ENCODE data around the gene ZBTB32.

Gene ZBTB32

DNA sequence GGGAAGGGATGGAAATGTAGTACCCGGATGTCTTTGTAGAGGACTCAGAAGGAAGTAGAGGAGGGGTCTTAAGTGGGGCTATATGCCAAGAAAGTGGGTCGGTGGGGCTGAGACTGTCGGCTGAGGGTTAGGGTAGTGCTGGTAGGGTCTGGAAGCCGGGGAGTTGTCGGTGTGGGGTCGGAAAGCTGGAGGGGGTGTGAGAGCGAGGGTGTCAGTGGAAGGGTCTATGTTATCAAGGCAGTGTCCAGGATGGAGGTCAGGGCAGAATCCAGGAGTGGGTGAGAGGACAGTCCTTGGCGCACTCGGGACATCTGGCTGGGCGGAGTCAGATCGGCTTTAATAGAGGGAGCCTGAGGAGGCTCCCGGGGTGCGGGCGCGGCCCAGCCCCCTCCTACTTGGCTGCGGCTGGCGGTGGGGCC lies 50.8 kb downstream of the ZBTB32 start:
- no peak for DNase-seq

DNA sequence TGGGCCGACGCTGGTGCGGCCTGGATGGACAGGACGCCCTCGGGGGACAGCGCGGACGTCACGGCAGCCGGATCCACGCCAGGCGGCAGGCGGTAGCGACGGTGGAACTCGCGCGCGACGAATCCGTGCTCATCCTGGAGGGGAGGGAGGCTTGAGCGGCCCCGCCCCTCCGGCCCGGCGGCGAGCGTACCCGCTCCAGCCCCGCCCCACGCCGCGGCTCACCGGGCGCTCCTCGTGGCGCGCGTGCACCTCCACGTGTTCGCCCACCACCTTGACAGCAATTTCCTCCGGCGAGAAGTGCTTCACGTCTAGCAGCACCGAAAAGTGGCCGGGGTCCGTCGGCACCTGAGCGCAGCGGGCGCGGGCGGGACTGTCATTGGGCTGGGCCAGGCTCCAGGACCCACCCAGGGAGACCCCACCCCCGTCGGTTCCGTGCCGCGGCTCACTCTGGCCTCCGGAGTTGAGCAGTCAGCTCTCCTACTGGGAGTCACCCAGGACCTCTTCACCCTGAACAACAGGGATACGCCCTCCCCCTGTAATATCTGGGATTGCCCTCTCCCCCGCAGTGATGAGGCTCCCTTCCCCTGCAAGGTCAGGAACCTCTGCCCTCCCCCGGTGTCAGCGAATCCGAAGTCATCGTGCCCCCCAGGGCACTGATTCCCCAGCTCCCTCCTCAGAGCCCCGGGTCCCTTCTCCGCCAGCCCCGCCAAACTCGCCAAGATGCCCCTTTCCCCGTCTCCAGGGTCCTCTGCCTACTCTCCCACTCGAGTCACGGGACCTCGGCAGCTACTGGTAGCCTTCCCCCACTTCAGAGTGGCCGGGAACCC lies 51.4 kb downstream of the ZBTB32 start:
- no peak for DNase-seq

DNA sequence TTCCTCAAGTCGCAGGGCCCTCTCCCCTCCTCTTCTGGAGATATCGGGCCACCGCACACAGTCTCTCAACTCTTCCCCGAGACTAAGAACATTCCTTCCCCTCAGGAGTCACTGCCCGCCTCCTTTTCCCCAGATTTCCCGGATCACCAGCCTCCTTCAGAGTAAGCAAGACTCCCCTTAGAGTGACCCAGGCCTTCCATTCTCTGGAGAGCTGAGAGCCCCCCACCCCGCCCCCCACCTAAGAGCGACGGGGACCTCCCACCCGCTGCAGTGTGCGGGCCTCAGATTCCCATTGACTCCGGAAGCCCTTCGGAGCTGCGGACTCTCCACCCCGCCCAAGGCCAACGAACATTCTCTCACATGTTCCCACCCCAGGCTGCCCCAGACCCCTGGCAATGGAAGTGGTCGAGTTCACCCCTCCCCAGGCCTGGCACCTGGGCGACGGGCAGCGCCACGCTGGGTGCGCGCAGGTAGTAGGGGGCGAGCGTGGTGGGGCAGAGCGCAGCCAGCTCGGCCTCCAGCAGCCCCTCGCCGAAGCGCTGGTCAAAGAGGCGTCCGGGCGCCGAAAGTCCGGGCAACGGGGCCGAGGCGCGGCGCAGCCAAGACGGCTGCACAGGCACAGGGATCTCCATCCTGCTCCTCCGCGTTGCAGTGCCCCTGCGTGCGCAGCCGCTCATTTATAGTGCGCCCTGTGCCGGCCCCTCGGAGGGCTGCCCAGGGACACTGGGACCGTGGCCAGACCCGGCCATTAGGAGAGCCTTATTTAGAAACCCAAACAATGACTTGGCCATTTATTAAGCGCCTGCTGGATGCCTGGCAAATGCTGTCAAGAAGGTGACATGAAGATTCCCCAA lies 52.2 kb downstream of the ZBTB32 start, which contains the start of gene HSPB6:
Gene HSPB6 (minus strand): TSS at position 653 of the 854 bp plus-strand sequence. CDS start 21 bp downstream, at position 632.
- DNase-seq, result no peak

DNA sequence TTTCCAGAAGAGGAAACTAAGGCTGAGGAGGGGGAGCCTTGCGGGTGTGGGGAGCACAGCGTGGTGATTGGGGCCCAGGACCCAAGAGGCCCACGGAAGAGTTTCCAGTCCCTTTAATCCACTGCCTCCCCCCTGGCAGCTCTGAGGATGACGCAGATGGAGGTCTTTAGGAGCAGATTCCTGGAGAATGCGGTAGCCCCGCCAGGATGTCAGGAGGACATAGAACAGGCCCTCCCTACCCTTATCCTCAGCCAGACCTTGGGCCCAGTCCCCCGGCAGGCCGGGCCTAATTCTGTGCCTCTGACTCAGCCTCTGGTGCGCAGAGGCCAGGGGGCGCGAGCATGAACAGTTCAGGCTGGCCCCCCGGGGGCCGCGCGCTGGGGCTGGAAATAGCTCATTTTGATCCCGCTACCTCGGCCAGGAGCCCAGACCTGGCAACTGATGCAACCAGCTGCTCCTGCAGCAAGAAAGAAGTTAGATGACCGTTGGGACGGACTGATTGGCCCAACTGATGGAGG lies 52.9 kb downstream of the ZBTB32 start:
- DNase-seq, result no peak

DNA sequence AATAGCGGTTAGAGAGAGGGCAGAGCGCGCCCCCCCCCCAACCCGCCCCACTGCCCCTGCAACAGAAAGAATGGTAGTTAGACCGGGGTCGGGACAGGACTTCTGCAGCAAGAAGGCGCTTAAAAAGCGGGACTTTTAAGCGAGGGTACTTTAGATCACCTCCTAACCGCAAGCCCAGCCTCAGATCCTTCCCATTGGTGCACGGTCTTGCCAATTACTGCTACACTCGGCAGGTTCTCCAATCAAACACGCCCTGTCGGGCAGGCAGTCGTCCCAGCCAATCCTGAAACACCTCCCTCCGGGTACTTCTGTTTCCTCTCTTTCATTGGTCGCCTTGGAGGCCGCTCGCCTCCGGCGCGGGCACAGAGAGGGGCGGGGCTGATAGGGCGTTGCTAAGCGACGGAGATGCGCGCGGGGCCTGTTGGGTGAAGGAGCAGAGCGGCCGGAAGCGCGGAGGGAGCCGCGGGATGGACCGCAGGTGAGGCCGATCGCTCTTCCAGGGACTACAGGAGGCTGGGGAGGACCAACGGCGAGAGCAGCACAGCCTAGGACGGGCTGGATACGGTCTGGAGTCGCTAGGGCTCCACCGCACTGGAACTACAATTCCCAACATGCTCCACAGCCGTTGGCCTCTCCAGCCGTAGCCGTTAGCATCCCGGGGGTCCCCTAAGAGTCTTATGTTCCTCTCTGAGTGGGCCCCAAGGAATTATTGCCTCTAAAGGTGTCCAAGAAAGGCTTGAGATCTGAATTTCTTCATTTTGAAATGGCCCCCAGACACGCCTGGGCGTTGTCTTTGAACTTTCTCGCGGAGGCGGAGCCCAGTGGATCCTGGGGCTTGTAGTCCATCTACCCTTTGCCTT lies 53.6 kb downstream of the ZBTB32 start, which contains the start of gene PROSER3:
Gene PROSER3 (plus strand): TSS at position 428 of the 860 bp plus-strand sequence. CDS start 40 bp downstream, at position 468.
- DNase-seq, result peak; percentile 94

DNA sequence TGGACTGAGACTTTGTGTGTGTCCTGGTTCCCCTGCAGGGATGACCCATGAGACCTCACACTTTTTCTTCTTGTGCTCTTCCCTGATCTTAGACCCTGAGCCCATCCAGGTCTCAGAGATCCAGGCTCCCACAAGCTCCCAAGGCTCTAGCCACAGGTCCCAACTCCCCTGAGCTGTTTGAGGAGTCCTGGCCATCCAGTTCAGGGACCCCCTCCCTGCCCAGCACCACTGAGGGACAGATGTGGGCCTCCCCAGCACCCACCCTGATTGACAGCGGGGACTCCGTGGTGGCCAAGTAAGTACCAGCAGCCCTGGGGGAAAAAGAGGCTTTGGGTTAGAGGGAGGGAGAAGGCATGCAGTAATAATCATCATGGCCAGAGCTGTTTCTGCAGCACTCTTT lies 55.3 kb downstream of the ZBTB32 start:
- DNase-seq, result no peak

DNA sequence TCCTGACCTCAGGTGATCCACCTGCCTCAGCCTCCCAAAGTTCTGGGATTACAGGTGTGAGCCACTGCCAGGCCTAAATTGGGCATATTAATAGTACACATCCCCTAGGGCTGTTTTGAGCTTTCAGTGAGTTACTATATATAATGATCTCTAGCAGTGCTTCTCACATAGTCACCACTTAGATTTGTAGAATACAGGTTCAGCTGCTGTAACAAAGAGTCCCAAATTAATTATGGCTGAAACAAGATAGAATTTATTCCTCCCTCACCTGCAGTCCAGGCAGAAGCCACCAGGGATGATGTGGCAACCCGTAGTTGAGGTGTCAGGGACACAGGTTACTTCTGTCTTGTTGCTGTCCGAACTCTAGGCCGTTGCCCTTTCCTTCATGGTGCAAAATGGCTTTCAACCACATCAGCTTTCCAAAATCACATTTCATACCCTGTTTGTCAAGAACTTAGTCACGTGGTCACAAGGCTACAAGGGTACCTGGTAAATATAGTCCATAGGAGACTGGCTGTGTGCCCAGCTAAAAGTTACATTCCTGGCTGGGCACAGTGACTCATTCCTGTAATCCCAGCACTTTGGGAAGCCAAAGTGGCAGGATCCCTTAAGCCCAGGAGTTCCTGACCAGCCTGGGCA lies 56.5 kb downstream of the ZBTB32 start:
- no peak for DNase-seq

DNA sequence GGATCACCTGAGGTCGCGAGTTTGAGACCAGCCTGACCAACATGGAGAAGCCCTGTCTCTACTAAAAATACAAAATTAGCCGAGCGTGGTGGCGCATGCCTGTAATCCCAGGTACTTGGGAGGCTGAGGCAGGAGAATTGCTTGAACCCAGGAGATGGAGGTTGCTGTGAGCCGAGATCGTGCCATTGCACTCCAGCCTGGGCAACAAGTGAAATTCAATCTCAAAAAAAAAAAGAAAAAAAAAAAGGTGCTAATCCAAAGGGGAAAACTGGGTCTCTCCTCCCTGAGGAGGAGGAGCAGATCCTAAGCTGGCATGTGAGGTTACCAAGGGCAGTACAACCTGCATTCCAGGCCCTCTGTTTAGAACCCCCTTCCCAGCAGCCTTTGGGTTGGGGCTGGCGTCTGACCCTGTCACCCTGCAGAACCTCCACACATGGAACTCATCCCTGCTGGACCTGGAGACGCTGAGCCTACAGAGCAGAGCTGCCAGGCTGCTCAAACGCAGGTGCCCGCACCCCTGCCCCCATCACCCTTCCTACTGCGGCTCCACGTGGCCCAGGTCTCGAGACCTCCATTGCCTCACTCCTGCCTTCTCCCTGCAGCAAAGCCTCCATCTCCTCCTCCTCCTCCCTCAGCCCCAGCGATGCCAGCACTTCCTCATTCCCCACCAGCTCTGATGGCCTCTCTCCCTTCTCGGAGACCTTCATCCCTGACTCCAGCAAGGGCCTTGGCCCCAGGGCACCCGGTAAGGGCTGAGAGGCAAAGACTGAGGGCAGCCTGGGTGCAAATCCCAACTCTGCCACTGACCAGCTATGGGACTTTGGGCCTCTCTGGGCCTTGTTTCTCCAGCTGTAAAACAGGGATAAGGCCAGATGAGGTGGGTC lies 60.3 kb downstream of the ZBTB32 start:
- DNase-seq, result no peak

Measured in NCI-H1048 (cell line).